ENCODE results near the gene CELA2A.
"Not testable (repeated sequence)": the region's sequence is repeated elsewhere in the genome, so short reads cannot be mapped to it uniquely, and the experiment has no call there.

The CELA2A gene

DNA sequence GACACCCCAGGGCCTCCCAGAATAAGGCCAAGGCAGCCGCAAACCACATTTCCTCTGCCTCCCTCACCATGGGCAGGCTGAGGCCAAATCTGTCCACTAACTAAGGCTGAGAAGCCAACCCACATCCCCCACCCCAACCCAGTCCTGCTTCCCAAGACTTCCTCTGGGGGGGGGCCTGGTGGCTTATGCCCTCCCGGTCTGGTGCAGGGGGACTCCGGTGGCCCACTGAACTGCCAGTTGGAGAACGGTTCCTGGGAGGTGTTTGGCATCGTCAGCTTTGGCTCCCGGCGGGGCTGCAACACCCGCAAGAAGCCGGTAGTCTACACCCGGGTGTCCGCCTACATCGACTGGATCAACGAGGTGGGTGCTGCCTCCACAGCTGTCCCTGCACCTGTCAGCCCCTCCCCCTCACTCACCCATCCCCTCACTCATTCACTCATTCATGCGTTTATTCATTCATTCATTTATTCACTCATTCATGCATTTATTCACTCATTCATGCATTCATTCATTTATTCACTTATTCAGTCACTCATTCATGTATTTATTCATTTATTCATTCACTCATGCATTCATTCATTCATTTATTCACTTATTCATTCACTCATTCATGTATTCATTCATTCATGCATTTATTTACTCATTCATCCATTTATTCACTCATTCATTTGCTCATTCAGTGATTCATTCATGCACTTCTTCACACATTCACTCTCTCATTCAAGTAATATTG lies 11.0 kb upstream of the CELA2A start:
- DNase-seq (ENCODE audit: low spot score) = no peak

GRCh38 chr1:15446212-15446611 lies 10.3 kb upstream of the CELA2A start:
- no peak for DNase-seq (ENCODE audit: low spot score)

GRCh38 chr1:15448877-15449462 lies 7.6 kb upstream of the CELA2A start:
- DNase-seq (ENCODE audit: low spot score) = no peak

- DNase-seq (ENCODE audit: low spot score) = no peak
These were observed 7.0 kb upstream of the CELA2A start for GRCh38 chr1:15449567-15449966.

DNA sequence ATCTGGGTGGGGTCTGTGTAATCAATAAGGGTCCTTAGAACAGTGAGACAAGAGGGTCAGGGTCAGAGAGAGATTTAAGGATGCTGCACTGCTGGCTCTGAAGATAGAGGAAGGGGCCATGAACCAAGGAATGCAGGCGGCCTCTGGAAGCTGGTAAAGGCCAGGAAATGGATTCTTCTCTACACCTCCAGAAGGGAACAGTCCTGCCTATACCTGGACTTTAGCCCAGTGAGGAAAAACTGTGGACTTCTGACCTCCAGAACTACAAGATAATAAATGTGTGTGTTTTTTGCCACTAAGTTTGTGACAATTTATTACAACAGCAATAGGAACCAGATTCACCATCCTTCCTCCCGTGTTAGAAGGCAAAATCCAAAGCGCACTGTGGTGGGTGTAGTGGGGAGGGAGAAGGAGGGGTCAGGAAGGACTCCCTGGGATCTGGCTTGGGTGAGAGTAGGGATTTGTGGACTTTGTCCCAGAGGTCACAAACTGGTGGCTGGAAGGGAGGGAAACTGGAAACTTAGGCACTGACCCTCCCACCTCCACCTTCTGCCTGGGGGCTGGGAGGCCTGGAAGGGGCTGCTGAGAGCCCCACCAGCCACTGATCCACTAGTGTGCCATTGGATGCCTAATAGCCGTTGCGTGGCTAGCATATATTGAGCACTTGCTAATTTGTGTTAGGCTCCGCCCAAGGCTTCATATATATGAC lies 5.4 kb upstream of the CELA2A start:
- no peak for DNase-seq (ENCODE audit: low spot score)

GRCh38 chr1:15452216-15452615 lies 4.3 kb upstream of the CELA2A start:
- no peak for DNase-seq (ENCODE audit: low spot score)

DNA sequence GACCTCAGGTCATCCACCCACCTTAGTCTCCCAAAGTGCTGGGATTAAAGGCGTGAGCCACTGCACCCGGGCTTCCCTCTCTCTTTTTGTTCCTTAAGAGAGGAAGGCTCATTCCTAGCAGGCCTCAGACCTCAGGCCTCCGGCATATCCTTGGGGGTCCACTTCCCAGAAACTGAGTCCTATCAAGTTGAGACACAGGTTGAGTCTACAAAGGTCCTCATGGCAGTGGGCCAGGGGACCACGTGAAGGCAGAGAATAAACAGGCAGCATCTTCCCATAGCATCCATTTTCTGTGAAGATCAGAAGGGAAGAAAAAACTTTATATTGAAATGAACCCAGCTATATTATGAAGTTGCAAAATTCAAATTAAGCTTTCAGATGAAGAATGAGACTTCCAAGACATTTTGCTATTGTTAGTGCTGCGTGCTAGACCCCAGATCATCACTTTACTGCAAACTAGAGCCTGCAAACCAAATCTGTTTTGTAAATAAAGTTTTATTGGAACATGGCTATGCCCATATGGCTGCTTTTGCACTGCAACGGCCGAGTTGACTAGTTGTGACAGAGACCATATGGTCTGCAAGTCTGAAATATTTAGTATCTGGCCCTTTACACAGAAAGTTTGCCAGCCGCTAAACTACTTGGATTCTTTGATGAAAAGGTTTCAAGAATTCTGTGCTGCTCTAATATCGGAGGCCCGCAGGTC lies 3.5 kb upstream of the CELA2A start:
- no peak for DNase-seq (ENCODE audit: low spot score)

DNA sequence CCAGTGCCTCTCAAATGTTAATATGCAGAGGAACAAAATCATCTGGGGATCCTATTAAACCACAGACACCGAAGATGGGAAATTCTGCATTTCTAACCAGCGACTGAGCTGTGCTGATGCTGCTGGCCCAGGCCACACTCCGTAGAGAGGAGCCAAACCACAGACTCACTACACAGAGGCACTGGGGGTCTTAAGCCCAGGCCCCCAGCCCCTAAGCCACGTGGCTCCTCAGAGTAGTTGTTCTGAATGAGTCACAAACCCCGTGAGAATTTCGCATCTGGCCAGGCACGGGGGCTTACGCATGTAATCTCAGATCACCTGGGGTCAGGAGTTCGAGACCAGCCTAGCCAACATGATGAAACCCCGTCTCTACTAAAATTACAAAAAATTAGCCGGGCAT lies 2.8 kb upstream of the CELA2A start:
- DNase-seq (ENCODE audit: low spot score) = no peak

GRCh38 chr1:15454256-15454655 lies 2.3 kb upstream of the CELA2A start:
- DNase-seq (ENCODE audit: low spot score) = peak; percentile 46

- no peak for DNase-seq (ENCODE audit: low spot score)
These were observed 1.0 kb upstream of the CELA2A start for GRCh38 chr1:15455522-15455921.

DNA sequence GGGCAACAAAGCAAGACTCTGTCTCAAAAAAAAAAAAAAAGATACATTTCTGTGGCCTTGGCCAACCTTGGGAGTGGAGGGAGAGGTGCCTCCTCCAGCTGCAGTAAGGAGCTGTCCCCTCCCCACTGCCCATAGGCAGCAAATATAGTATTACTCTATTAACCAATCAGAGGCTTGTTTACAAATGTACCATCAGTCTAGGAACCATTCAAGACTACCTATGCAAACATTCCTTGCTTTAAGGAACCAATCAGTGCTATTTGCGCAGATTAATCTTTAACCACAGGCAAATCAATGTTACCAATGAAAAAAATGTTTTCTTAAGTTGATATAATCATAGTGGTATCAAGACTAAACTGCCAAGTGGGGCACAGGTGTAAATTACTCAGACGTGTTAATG lies 1.1 kb downstream of the CELA2A start:
- no peak for DNase-seq (ENCODE audit: low spot score)

DNA sequence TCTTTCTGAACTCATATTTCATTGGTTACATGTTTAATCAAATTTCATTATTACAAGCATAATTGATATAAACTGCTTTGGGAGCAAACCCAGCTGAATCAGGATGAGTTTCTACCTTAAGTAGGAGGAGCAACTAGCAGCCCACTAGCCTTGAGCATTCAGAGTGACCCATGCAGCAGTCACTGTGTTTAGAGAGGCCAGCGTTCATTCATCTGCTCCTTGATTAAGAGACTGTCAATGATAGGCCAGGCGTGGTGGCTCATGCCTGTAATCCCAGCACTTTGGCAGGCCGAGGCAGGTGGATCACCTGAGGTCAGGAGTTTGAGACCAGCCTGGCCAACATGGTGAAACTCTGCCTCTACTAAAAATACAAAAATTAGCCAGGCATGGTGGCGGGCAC lies 1.9 kb downstream of the CELA2A start:
- DNase-seq (ENCODE audit: low spot score) = not testable (repeated sequence)

- no peak for DNase-seq (ENCODE audit: low spot score)
These were observed 3.5 kb downstream of the CELA2A start for GRCh38 chr1:15459771-15460707.

- no peak for DNase-seq (ENCODE audit: low spot score)
These were observed 4.2 kb downstream of the CELA2A start for GRCh38 chr1:15460708-15461095.

DNA sequence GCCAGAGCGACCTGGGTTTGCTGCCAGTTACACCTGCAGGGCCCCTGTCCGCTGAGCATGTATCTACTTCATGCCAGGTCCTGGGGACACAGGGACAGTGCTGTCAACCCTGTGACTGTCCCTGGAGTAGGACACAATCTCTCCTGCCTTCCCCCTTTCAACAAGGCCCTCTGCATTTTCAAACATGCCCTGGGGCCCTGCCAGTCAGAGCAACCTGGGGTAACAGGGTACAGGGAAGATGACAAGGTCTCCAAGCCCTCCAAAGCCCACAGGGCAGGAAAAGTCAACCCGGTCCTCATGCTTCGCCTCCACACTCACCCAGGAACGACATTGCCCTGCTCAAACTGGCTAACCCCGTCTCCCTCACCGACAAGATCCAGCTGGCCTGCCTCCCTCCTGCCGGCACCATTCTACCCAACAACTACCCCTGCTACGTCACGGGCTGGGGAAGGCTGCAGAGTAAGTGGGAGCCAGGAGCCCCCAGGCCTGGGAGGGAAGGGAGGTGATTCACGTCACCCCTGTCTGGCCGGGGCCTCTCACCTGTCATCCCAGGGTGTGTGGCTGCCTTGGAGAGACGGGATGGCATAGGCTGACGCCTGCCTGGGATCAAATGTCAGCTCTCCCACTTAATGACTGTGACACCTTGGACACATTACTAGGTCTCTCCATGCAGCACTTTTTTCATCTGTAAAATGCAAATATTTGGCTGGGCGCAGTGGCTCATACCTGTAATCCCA lies 6.7 kb downstream of the CELA2A start:
- DNase-seq (ENCODE audit: low spot score) = not testable (repeated sequence)

- DNase-seq (ENCODE audit: low spot score) = not testable (repeated sequence)
These were observed 7.4 kb downstream of the CELA2A start for GRCh38 chr1:15463926-15464322.

DNA sequence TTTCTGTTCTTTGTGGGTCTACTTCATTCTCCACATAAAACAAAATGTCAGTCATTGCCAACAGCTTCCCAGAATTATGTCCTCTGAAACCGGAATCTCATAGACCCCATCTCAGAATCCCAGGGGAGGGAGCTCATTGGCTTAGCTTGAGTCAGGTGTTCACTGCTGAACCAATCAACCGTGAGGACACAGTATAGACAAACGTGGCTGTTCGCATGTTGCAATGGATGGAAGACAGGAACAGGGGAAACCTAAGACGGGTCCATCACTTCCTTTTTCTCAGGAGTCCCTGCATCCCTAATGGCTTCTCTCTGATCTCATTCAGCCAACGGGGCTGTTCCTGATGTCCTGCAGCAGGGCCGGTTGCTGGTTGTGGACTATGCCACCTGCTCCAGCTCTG lies 9.1 kb downstream of the CELA2A start:
- DNase-seq (ENCODE audit: low spot score) = no peak

DNA sequence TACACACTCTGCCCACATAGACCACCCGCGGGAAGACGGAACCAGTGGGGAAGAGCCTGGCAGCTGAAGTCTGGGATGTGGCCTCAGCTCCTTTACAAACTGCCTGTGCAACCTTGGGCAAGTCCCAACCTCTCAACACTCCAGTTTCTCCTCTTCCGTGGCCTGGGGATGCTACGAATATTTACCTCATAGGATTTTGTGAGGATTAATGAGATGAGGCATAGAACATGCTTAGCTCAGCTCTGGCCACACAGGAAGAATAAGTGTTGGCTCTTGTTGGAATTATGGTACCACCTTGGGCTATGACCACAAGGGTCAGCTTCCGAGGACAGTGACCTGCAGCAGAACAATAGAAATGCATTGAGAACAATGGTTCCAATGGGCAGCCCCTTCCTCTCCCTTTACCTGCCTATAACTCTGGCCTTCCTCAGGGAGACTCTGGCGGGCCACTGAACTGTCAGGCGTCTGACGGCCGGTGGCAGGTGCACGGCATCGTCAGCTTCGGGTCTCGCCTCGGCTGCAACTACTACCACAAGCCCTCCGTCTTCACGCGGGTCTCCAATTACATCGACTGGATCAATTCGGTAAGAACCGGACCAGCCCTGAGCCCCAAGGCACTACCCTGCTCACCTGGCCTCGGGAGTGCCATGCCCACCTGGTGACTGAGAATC lies 10.6 kb downstream of the CELA2A start:
- DNase-seq (ENCODE audit: low spot score) = not testable (repeated sequence)

DNA sequence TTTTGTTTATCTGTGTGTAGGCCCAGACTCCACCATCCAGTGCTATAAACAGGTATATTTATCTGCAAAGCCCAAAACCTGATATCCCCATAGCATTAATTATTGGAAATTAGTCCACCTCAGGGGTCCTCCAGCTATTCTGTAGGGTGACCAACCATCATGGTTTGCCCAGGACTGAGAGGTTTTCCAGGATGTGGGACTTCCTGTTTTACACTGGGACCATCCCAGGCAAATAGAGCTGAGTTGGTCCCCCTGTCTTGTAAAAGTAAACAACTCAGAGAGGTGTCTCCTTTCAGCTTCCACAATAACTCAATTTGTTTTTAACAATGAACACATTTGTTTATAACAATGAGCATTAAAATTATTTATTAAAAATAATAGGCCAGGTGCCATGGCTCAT lies 11.6 kb downstream of the CELA2A start:
- no peak for DNase-seq (ENCODE audit: low spot score)

DNA sequence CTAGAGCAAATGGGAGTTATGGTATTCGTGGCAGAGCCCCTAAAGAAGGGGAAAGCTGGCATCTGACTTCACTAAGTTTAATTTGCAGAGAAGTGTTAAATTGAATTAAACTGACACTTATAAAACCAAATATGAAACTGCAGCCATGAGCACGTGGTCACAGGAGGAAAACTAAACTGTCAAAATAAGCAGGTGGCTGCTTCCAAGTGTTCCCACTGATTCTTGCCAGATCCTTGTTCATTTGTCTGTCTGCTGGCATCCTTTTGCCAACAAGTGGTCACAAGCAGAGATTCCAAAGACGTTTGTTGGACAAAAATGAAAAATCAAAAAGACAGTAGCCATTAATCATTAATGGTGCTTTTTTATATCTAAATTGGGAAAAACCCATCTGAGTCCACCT lies 12.8 kb downstream of the CELA2A start:
- DNase-seq (ENCODE audit: low spot score) = no peak

Data from AG20443 (cell line).